Gastrocnemius medialis (tissue), 4 donors: ENCODE data around the gene DRAM1. TPM values are rescaled to one million over a fixed set of nuclear protein-coding genes. Genes with fewer than 3 reads are reported as not detected.
A peak's percentile ranks its signal among the peaks of the same experiment; 100 is the strongest.

Source experiments
- ATAC-seq, 2 donors: fragments of 150-250 bp; one replicate each; pipeline ENCODE4 v1.9.1; 2016
- DNase-seq, 2 donors: peaks; one replicate each; pipeline ENCODE4 v3.0.0-alpha.2; 2019
- H3K27ac ChIP-seq, 4 donors: fragments of 200-600 bp; sonication (generic); 1 replicate in 1 of 4; 2 replicates in 3 of 4; pipeline ENCODE4 v1.5.1; 2016 to 2018; ENCODE audit warnings: mild to moderate bottlenecking in 2 of 4, moderate library complexity in 1 of 4
- H3K27me3 ChIP-seq, 3 donors: fragments of 200-600 bp; sonication (generic) in 2 of 3; 1 replicate in 1 of 3; 2 replicates in 2 of 3; pipeline versions ENCODE4 v1.5.1 to v1.6.0; 2016 to 2019; ENCODE audit warnings: mild to moderate bottlenecking in 1 of 3, moderate library complexity in 1 of 3
- H3K36me3 ChIP-seq, 2 donors: fragments of 200-600 bp; sonication (generic) in 1 of 2; one replicate each; pipeline ENCODE4 v1.5.1; 2017 to 2018
- H3K4me1 ChIP-seq, 2 donors: fragments of 200-600 bp; sonication (generic) in 1 of 2; one replicate each; pipeline ENCODE4 v1.5.1; 2016 to 2017; ENCODE audit warnings: mild to moderate bottlenecking in 2 of 2
- H3K4me3 ChIP-seq, 4 donors: fragments of 200-600 bp; sonication (generic) in 3 of 4; 1 replicate in 1 of 4; 2 replicates in 3 of 4; pipeline ENCODE4 v1.5.1; 2016 to 2019; ENCODE audit warnings: mild to moderate bottlenecking in 2 of 4
- H3K9me3 ChIP-seq, 3 donors: fragments of 200-600 bp; sonication (generic) in 2 of 3; 1 replicate in 1 of 3; 2 replicates in 2 of 3; pipeline ENCODE4 v1.5.1; 2016 to 2019
- CTCF ChIP-seq, 5 experiments: fragments of 450-650 bp in 3 of 5; fragments of 200-600 bp in 2 of 5; sonication (generic) in 2 of 5; IDR thresholded peaks in 4 of 5; conservative IDR thresholded peaks in 1 of 5; 1 replicate in 4 of 5; 2 replicates in 1 of 5; pipeline ENCODE4 v1.5.1; 2016 to 2019; ENCODE audit warnings: antibody characterized with exemption in 5 of 5, mild to moderate bottlenecking in 3 of 5, moderate library complexity in 3 of 5
- POLR2A ChIP-seq, 2 donors: fragments of 450-650 bp; IDR thresholded peaks; one replicate each; pipeline ENCODE4 v1.6.1; 2017; ENCODE audit warnings: antibody characterized with exemption in 2 of 2, mild to moderate bottlenecking in 2 of 2, moderate library complexity in 2 of 2
- in situ Hi-C, 4 donors: fragments of 200-750 bp; cut with MboI; loops; one replicate each; pipeline versions ENCODE4 v1.15.0 to v1.8.0; 2017; ENCODE audit warnings: low sequenced_read_pairs in 4 of 4
- intact Hi-C: fragments of 100-400 bp; cut with DNase I; formaldehyde crosslinking; loops from one replicate; pipeline ENCODE4 v1.15.1; 2023; ENCODE audit warnings: low total_unique reads
- total RNA-seq, 4 donors: library from RNA; depleted of rRNA; stranded (reverse); fragments of >200 nt; gene quantifications; one replicate each; pipeline versions ENCODE4 v1.1.0 to v1.2.3, GENCODE V29; 2016

Gene DRAM1
- total RNA-seq, 4 donors from 2014 or later, result 2.9 to 7.2 (median 4.1) TPM

GRCh38 chr12:101939856-101940265 is 62.5 kb downstream of the DRAM1 start:
- ATAC-seq (peak; percentile 61 to 62), DNase-seq (peak; percentile 43 to 55)
- no peaks in the 10 kb centered on the region for H3K36me3 ChIP-seq
- intact Hi-C loops, result loop anchor here (1.0 to 10.0 kb wide), 7 partner anchors 55 to 829 kb away; partner anchors contain the start of genes IGF1, NUP37, PARPBP and WASHC3
- peaks cover 14 to 17% of the 10 kb centered on the region in 2 donors for H3K4me1 ChIP-seq
- in situ Hi-C loops, result loop anchor here (10.0 to 25.0 kb wide), 3 partner anchors 545 to 822 kb away; partner anchors contain the start of gene IGF1 (in 4 of the 4)
- no peaks in the 10 kb centered on the region for H3K27me3 ChIP-seq
- H3K27ac ChIP-seq, result peak overlapping the region; percentile 1 to 71 (median 40)
- no peak overlapping the region for H3K4me3 ChIP-seq
- TF ChIP-seq POLR2A (IDR thresholded peaks at IDR 0.05) (no peak), CTCF (IDR thresholded peaks at IDR 0.05 in 4 of 5, conservative IDR thresholded peaks at IDR 0.05 in 1 of 5) (peak; percentile 49 to 71 (median 55))
- H3K9me3 ChIP-seq, result no peaks in the 10 kb centered on the region

GRCh38 chr12:101940400-101940950 is 63.1 kb downstream of the DRAM1 start:
- DNase-seq, result no peak
- Histone ChIP-seq H3K27ac (peak overlapping the region; percentile 1 to 71 (median 40)), H3K4me3 (no peak overlapping the region), H3K36me3 (no peaks in the 10 kb centered on the region), H3K27me3 (no peaks in the 10 kb centered on the region), H3K9me3 (no peaks in the 10 kb centered on the region), H3K4me1 (peaks cover 14 to 17% of the 10 kb centered on the region in 2 donors)
- in situ Hi-C loops, result loop anchor here (10.0 to 25.0 kb wide), 3 partner anchors 544 to 822 kb away; partner anchors contain the start of gene IGF1 (in 4 of the 4)
- intact Hi-C loops, result loop anchor here (1.0 to 2.0 kb wide), 4 partner anchors 54 to 829 kb away; partner anchors contain the start of genes NUP37, PARPBP and WASHC3
- TF ChIP-seq CTCF (IDR thresholded peaks at IDR 0.05 in 4 of 5, conservative IDR thresholded peaks at IDR 0.05 in 1 of 5) (no peak), POLR2A (IDR thresholded peaks at IDR 0.05) (no peak)
- no peak for ATAC-seq

- Histone ChIP-seq H3K27ac (peak overlapping the region; percentile 34 to 71 (median 56)), H3K4me3 (no peak overlapping the region)
- in situ Hi-C loops, result loop anchor here (10.0 to 25.0 kb wide), 3 partner anchors 543 to 821 kb away; partner anchors contain the start of gene IGF1 (in 4 of the 4)
Measured at GRCh38 chr12:101941306-101942249, 64.2 kb downstream of the DRAM1 start.

More at GRCh38 chr12:101941306-101942249, 64.2 kb downstream of the DRAM1 start:
- Histone ChIP-seq H3K4me1 (peaks cover 12 to 14% of the 10 kb centered on the region in 2 donors), H3K36me3 (no peaks in the 10 kb centered on the region), H3K27me3 (no peaks in the 10 kb centered on the region), H3K9me3 (no peaks in the 10 kb centered on the region)
- ATAC-seq (peak in 1 of 2 donors; percentile 21), DNase-seq (no peak)
- intact Hi-C loops, result loop anchor here (2.0 kb wide), 3 partner anchors 53 to 179 kb away; partner anchors contain the start of genes NUP37, PARPBP and WASHC3
- no peak for TF ChIP-seq POLR2A (IDR thresholded peaks at IDR 0.05)
- TF ChIP-seq CTCF (IDR thresholded peaks at IDR 0.05 in 4 of 5, conservative IDR thresholded peaks at IDR 0.05 in 1 of 5), result no peak
